Adipocyte (in vitro differentiated cells): ENCODE measurements around the gene RGS19.
"Not testable (repeated sequence)": the region's sequence is repeated elsewhere in the genome, so short reads cannot be mapped to it uniquely, and the experiment has no call there.

Source experiments
- DNase-seq: peaks from one replicate; pipeline ENCODE4 v3.0.0-alpha.2; 2015; ENCODE audit warnings: low read depth
- H3K27me3 ChIP-seq: replicated peaks from 2 replicates; pipeline ENCODE4 v1.7.0; 2013; ENCODE audit warnings: mild to moderate bottlenecking, low read length, moderate library complexity; ENCODE audit not compliant: control insufficient read depth, insufficient read depth
- H3K36me3 ChIP-seq: 2 replicates; pipeline ENCODE4 v1.7.0; 2013; ENCODE audit warnings: low read length, mild to moderate bottlenecking, moderate library complexity; ENCODE audit not compliant: control insufficient read depth, insufficient read depth, severe bottlenecking
- H3K4me1 ChIP-seq: 2 replicates; pipeline ENCODE4 v1.7.0; 2013; ENCODE audit warnings: mild to moderate bottlenecking, low read length, moderate library complexity; ENCODE audit not compliant: control insufficient read depth, insufficient read depth
- H3K4me3 ChIP-seq: 2 replicates; pipeline ENCODE4 v1.7.0; 2013; ENCODE audit warnings: mild to moderate bottlenecking, low read length, moderate library complexity
- H3K9ac ChIP-seq: 2 replicates; pipeline ENCODE4 v1.7.0; 2013; ENCODE audit warnings: mild to moderate bottlenecking, low read length, moderate library complexity
- H3K9me3 ChIP-seq: 2 replicates; pipeline ENCODE4 v1.7.0; 2013; ENCODE audit warnings: mild to moderate bottlenecking, low read length, moderate library complexity; ENCODE audit not compliant: control insufficient read depth

RGS19 gene

GRCh38 chr20:64079273-64080012 lies at the start of gene RGS19:
TSS of gene RGS19 (minus strand) at chr20:64079518. CDS start at chr20:64076886, 2,632 bp downstream.
- H3K36me3 ChIP-seq = no peaks in the 10 kb centered on the region
- H3K4me1 ChIP-seq = peaks cover 23% of the 10 kb centered on the region
- H3K4me3 ChIP-seq = peak within 1 kb of the TSS; percentile 84
- H3K9me3 ChIP-seq = no peaks in the 10 kb centered on the region
- H3K9ac ChIP-seq = peak within 1 kb of the TSS; percentile 89
- H3K27me3 ChIP-seq = peaks cover 16% of the 10 kb centered on the region
- peak; percentile 80 for DNase-seq

GRCh38 chr20:64123517-64123916 lies 44.2 kb upstream of the RGS19 start:
- not testable (repeated sequence) for H3K4me1 ChIP-seq, H3K9me3 ChIP-seq, DNase-seq, H3K36me3 ChIP-seq, H3K9ac ChIP-seq, H3K4me3 ChIP-seq
- peaks cover 47% of the 10 kb centered on the region for H3K27me3 ChIP-seq

- not testable (repeated sequence) for H3K4me3 ChIP-seq, DNase-seq, H3K4me1 ChIP-seq, H3K36me3 ChIP-seq, H3K9me3 ChIP-seq, H3K9ac ChIP-seq
- peaks cover 41% of the 10 kb centered on the region for H3K27me3 ChIP-seq
These were observed 43.6 kb upstream of the RGS19 start for GRCh38 chr20:64122927-64123326.

GRCh38 chr20:64121586-64121985 lies 42.3 kb upstream of the RGS19 start:
- H3K36me3 ChIP-seq = no peaks in the 10 kb centered on the region
- no peak overlapping the region for H3K4me3 ChIP-seq
- no peak overlapping the region for H3K9ac ChIP-seq
- H3K9me3 ChIP-seq = no peaks in the 10 kb centered on the region
- peaks cover 42% of the 10 kb centered on the region for H3K27me3 ChIP-seq
- no peaks in the 10 kb centered on the region for H3K4me1 ChIP-seq
- no peak for DNase-seq

GRCh38 chr20:64119681-64120341 lies 40.5 kb upstream of the RGS19 start:
- Histone ChIP-seq H3K36me3 (no peaks in the 10 kb centered on the region), H3K4me3 (peak overlapping the region; percentile 54), H3K27me3 (peaks cover 53% of the 10 kb centered on the region), H3K9ac (no peak overlapping the region), H3K9me3 (no peaks in the 10 kb centered on the region), H3K4me1 (no peaks in the 10 kb centered on the region)
- DNase-seq = no peak

- no peaks in the 10 kb centered on the region for H3K36me3 ChIP-seq
- no peak for DNase-seq
- H3K9me3 ChIP-seq = no peaks in the 10 kb centered on the region
These were observed 40.0 kb upstream of the RGS19 start for GRCh38 chr20:64119301-64119680.

GRCh38 chr20:64117432-64117777 lies 38.1 kb upstream of the RGS19 start:
- H3K9ac ChIP-seq, DNase-seq, H3K4me1 ChIP-seq, H3K9me3 ChIP-seq, H3K4me3 ChIP-seq, H3K36me3 ChIP-seq: not testable (repeated sequence)
- peaks cover 42% of the 10 kb centered on the region for H3K27me3 ChIP-seq

More at GRCh38 chr20:64119301-64119680, 40.0 kb upstream of the RGS19 start:
- Histone ChIP-seq H3K4me3 (no peak overlapping the region), H3K27me3 (peaks cover 54% of the 10 kb centered on the region), H3K9ac (no peak overlapping the region), H3K4me1 (no peaks in the 10 kb centered on the region)

GRCh38 chr20:64116541-64117431 lies 37.5 kb upstream of the RGS19 start:
- DNase-seq = no peak
- Histone ChIP-seq H3K4me1 (no peaks in the 10 kb centered on the region), H3K27me3 (peaks cover 43% of the 10 kb centered on the region), H3K9me3 (no peaks in the 10 kb centered on the region), H3K36me3 (no peaks in the 10 kb centered on the region), H3K9ac (no peak overlapping the region), H3K4me3 (no peak overlapping the region)

GRCh38 chr20:64116016-64116415 lies 36.7 kb upstream of the RGS19 start:
- H3K4me3 ChIP-seq = no peak overlapping the region
- no peak overlapping the region for H3K9ac ChIP-seq
- DNase-seq = no peak
- no peaks in the 10 kb centered on the region for H3K9me3 ChIP-seq
- H3K27me3 ChIP-seq = peaks cover 39% of the 10 kb centered on the region
- H3K4me1 ChIP-seq = no peaks in the 10 kb centered on the region
- H3K36me3 ChIP-seq = no peaks in the 10 kb centered on the region

- Histone ChIP-seq H3K9ac (no peak overlapping the region), H3K36me3 (no peaks in the 10 kb centered on the region), H3K4me1 (no peaks in the 10 kb centered on the region), H3K27me3 (peaks cover 40% of the 10 kb centered on the region), H3K9me3 (no peaks in the 10 kb centered on the region), H3K4me3 (no peak overlapping the region)
- DNase-seq = no peak
These were observed 36.0 kb upstream of the RGS19 start for GRCh38 chr20:64115171-64115911.
